Ishikawa (cell line): Measurements from ENCODE around the gene AIG1.

ENCODE experiments used
- CEBPB ChIP-seq: IDR thresholded peaks from 2 replicates; pipeline ENCODE4 v1.6.1; 2012
- CREB1 ChIP-seq: IDR thresholded peaks from 2 replicates; pipeline ENCODE4 v1.6.1; 2012; ENCODE audit warnings: low read depth
- EGR1 ChIP-seq: IDR thresholded peaks from 2 replicates; pipeline ENCODE4 v1.6.1; 2012
- EP300 ChIP-seq: IDR thresholded peaks from 2 replicates; pipeline ENCODE4 v1.6.1; 2012; ENCODE audit warnings: borderline replicate concordance
- FOXM1 ChIP-seq: IDR thresholded peaks from 2 replicates; pipeline ENCODE4 v1.6.1; 2012; ENCODE audit warnings: low read depth, borderline replicate concordance
- MAX ChIP-seq: IDR thresholded peaks from 2 replicates; pipeline ENCODE4 v1.6.1; 2012
- NFIC ChIP-seq: IDR thresholded peaks from 2 replicates; pipeline ENCODE4 v1.6.1; 2012
- RAD21 ChIP-seq: IDR thresholded peaks from 2 replicates; pipeline ENCODE4 v1.6.1; 2012; ENCODE audit warnings: low read depth
- REST ChIP-seq: IDR thresholded peaks from 2 replicates; pipeline ENCODE4 v1.6.1; 2012; ENCODE audit warnings: low read depth, mild to moderate bottlenecking
- TAF1 ChIP-seq: IDR thresholded peaks from 2 replicates; pipeline ENCODE4 v1.6.1; 2012; ENCODE audit warnings: low read depth, mild to moderate bottlenecking
- TCF12 ChIP-seq: IDR thresholded peaks from 2 replicates; pipeline ENCODE4 v1.6.1; 2012; ENCODE audit warnings: low read depth
- YY1 ChIP-seq: IDR thresholded peaks from 2 replicates; pipeline ENCODE4 v1.6.1; 2012; ENCODE audit warnings: low read depth
- ZBTB7A ChIP-seq: IDR thresholded peaks from 2 replicates; pipeline ENCODE4 v1.6.1; 2012; ENCODE audit warnings: low read depth

GRCh38 chr6:143243786-143244185 lies 183.1 kb downstream of the AIG1 start:
- TF ChIP-seq TCF12 (no peak), EGR1 (no peak), REST (no peak), NFIC (no peak), MAX (no peak), TAF1 (no peak), CEBPB (no peak), FOXM1 (no peak), RAD21 (no peak), YY1 (no peak), EP300 (no peak), ZBTB7A (no peak), CREB1 (no peak)
